Measurements from ENCODE around the gene BANF2. TPM values are rescaled to one million over a fixed set of nuclear protein-coding genes. Genes with fewer than 3 reads are reported as not detected.

BANF2 gene
- total RNA-seq, 1 experiment from 2014 or later: not detected

DNA sequence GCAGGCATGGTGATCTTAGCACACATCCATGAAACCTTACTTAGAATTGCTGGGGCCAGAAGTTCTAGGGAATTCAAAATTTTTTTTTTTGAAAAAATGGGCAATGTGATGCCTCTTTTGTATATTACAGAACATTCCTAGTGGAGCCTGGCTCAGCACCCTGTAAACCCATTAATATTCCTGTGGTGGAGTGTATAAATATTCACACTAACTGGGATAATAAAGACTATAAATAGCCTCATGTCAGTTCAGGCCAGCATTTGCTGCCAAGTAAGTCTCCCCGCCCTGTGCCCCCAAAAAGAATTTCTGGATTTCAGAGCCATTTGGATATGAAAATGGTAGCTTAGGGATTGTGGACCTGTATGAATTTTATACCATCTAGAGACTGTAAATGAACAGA lies 14.8 kb downstream of the BANF2 start:
- H4K20me1 ChIP-seq (ENCODE audit: control insufficient read depth, insufficient read depth, insufficient read length): no peaks in the 10 kb centered on the region
- H3K23me2 ChIP-seq (ENCODE audit: insufficient read length, low read depth, low read length, poor library complexity, severe bottlenecking): no peaks in the 10 kb centered on the region
- Mint-ChIP-seq H3K4me3 (no peak overlapping the region), H3K4me1 (peaks cover 21% of the 10 kb centered on the region in 2 experiments), H3K27ac (no peak overlapping the region), H3K36me3 (ENCODE audit: insufficient read depth in 1 of 3, low read depth in 3 of 3) (no peaks in the 10 kb centered on the region), H3K9me3 (no peaks in the 10 kb centered on the region; a peak in 1 of 5 replicates), H3K27me3 (ENCODE audit: low read depth) (peaks cover 2% of the 10 kb centered on the region)
- no peak overlapping the region for H2BK15ac ChIP-seq (ENCODE audit: low read depth, low read length)
- H2BK20ac ChIP-seq (ENCODE audit: low read depth, low read length, poor library complexity, severe bottlenecking): no peak overlapping the region
- no CpG with 5 or more reads among the region's 1 CpG for WGBS (ENCODE audit: extremely low coverage, insufficient read length, low lambda C conversion rate)
- H3K4me1 ChIP-seq (ENCODE audit: insufficient read depth, low read length): peaks cover 2% of the 10 kb centered on the region; the same call in 1 of the 2 replicates
- H2BK120ac ChIP-seq (ENCODE audit: low read depth, low read length, poor library complexity, severe bottlenecking): no peak overlapping the region
- no peak overlapping the region for H2AFZ ChIP-seq (ENCODE audit: low read length)
- no peak overlapping the region for H2AK5ac ChIP-seq (ENCODE audit: insufficient read length, low read length)
- H4K8ac ChIP-seq (replicated peaks; ENCODE audit: insufficient read length, low read depth, low read length): no peak overlapping the region
- H3T11ph ChIP-seq (ENCODE audit: low read length): no peak overlapping the region
- H3K4me2 ChIP-seq (ENCODE audit: insufficient read depth, insufficient read length, low read length): no peak overlapping the region
- no peak overlapping the region for H3K27ac ChIP-seq (ENCODE audit: insufficient read length, low read depth, low read length)
- no peak overlapping the region for H3K23ac ChIP-seq (ENCODE audit: insufficient read length, low read depth, low read length)
- H4K5ac ChIP-seq (ENCODE audit: insufficient read length, low read depth, low read length): no peak overlapping the region
- no peak overlapping the region for H2BK5ac ChIP-seq (ENCODE audit: insufficient read length, low read length)
- H3K79me2 ChIP-seq (ENCODE audit: insufficient read depth, low read length): no peaks in the 10 kb centered on the region
- no peak overlapping the region for H4K91ac ChIP-seq (ENCODE audit: insufficient read length, low read depth, low read length)
- H3K79me1 ChIP-seq (ENCODE audit: insufficient read depth, low read depth, low read length, poor library complexity, severe bottlenecking): no peaks in the 10 kb centered on the region
- DNase-seq: no peak
- H3K9ac ChIP-seq (ENCODE audit: extremely low read depth, insufficient read length, low read length): no peak overlapping the region
- no peak overlapping the region for H3K4ac ChIP-seq (ENCODE audit: low read depth, low read length)
- H3K18ac ChIP-seq (ENCODE audit: insufficient read length, low read depth, low read length): no peak overlapping the region
- H3K56ac ChIP-seq (ENCODE audit: insufficient read length, low read depth, low read length): no peak overlapping the region
- no peak overlapping the region for H2BK12ac ChIP-seq (ENCODE audit: insufficient read length, low read depth, low read length)
- no peaks in the 10 kb centered on the region for H3K27me3 ChIP-seq (ENCODE audit: insufficient read depth, low read length)
- TF ChIP-seq, protein P1, sequence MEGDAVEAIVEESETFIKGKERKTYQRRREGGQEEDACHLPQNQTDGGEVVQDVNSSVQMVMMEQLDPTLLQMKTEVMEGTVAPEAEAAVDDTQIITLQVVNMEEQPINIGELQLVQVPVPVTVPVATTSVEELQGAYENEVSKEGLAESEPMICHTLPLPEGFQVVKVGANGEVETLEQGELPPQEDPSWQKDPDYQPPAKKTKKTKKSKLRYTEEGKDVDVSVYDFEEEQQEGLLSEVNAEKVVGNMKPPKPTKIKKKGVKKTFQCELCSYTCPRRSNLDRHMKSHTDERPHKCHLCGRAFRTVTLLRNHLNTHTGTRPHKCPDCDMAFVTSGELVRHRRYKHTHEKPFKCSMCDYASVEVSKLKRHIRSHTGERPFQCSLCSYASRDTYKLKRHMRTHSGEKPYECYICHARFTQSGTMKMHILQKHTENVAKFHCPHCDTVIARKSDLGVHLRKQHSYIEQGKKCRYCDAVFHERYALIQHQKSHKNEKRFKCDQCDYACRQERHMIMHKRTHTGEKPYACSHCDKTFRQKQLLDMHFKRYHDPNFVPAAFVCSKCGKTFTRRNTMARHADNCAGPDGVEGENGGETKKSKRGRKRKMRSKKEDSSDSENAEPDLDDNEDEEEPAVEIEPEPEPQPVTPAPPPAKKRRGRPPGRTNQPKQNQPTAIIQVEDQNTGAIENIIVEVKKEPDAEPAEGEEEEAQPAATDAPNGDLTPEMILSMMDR (conservative IDR thresholded peaks at IDR 0.05): no peak
- no peaks in the 10 kb centered on the region for H3K9me3 ChIP-seq (ENCODE audit: control insufficient read depth, low read depth, low read length)
- H3K14ac ChIP-seq (ENCODE audit: insufficient read depth, low read length): no peak overlapping the region
